IMR-90 (cell line): ENCODE data around the gene MAZ.

Experiments
- CEBPB ChIP-seq: IDR thresholded peaks from 2 replicates; pipeline ENCODE4 v1.6.1; 2012; ENCODE audit warnings: low read depth, low read length, improper control_type of control experiment
- CTCF ChIP-seq: conservative IDR thresholded peaks from 2 replicates; pipeline ENCODE4 v1.5.1; 2012; ENCODE audit warnings: mild to moderate bottlenecking, low read depth, low read length, improper control_type of control experiment
- MAZ ChIP-seq: IDR thresholded peaks from 2 replicates; pipeline ENCODE4 v1.6.1; 2012; ENCODE audit warnings: low read depth, mild to moderate bottlenecking, low read length, improper control_type of control experiment, moderate library complexity, borderline replicate concordance
- POLR2A ChIP-seq: IDR thresholded peaks from 2 replicates; pipeline ENCODE4 v1.6.1; 2012; ENCODE audit warnings: mild to moderate bottlenecking, low read depth, low read length
- RAD21 ChIP-seq: IDR thresholded peaks from 2 replicates; pipeline ENCODE4 v1.6.1; 2012; ENCODE audit warnings: low read length, improper control_type of control experiment
- RCOR1 ChIP-seq: IDR thresholded peaks from 2 replicates; pipeline ENCODE4 v1.6.1; 2012; ENCODE audit warnings: mild to moderate bottlenecking, low read length, improper control_type of control experiment; ENCODE audit not compliant: insufficient replicate concordance
- USF2 ChIP-seq: fragments of 150-350 bp; IDR thresholded peaks from 2 replicates; pipeline ENCODE4 v1.6.1; 2017; ENCODE audit warnings: mild to moderate bottlenecking, antibody characterized with exemption, low read length, low read depth

GRCh38 chr16:29769507-29769906 is 36.8 kb upstream of the MAZ start:
- TF ChIP-seq CTCF: no peak
- no peak for TF ChIP-seq RAD21
- no peak for TF ChIP-seq RCOR1
- TF ChIP-seq CEBPB: no peak
- no peak for TF ChIP-seq POLR2A
- TF ChIP-seq USF2: no peak
- TF ChIP-seq MAZ: no peak
